CD4-positive, alpha-beta T cell (primary cell): Measurements from ENCODE around the gene ATG16L1. TPM values are rescaled to one million over a fixed set of nuclear protein-coding genes. Genes with fewer than 3 reads are reported as not detected.

Experiments
- ATAC-seq: fragments of 200-7000 bp; cut with Tn5 transposase; one replicate; pipeline ENCODE4 v1.10.0; 2022; ENCODE audit warnings: mild to moderate bottlenecking; ENCODE audit not compliant: poor library complexity
- CTCF ChIA-PET: fragments of 350-600 bp; sonication (Branson Sonifier 250); formaldehyde crosslinking; loops from one replicate; lab custom pipeline; 2021; ENCODE audit warnings: antibody characterized with exemption, inconsistent platforms; lab: Charles Lee
- POLR2A ChIA-PET: fragments of 350-600 bp; sonication (Branson Sonifier 250); formaldehyde crosslinking; loops from one replicate; lab custom pipeline; 2021; ENCODE audit warnings: antibody characterized with exemption, inconsistent platforms; lab: Charles Lee
- DNase-seq, 14 experiments: peaks; one replicate each; pipeline ENCODE4 v3.0.0-alpha.2; 2013 to 2020; ENCODE audit warnings: mixed read lengths in 2 of 14
- H3K27ac ChIP-seq, 2 donors: one replicate each; pipeline versions ENCODE4 v1.5.1 to v1.7.0; 2013; ENCODE audit warnings: low read length in 2 of 2, low read depth in 1 of 2, mild to moderate bottlenecking in 1 of 2
- H3K27me3 ChIP-seq, 2 experiments: 1 replicate in 1 of 2; 2 replicates in 1 of 2; pipeline versions ENCODE4 v1.6.1 to v1.7.0; 2013; ENCODE audit warnings: low read length in 2 of 2, control low read depth in 1 of 2, mild to moderate bottlenecking in 1 of 2, moderate library complexity in 1 of 2; ENCODE audit not compliant: insufficient read depth in 2 of 2, control insufficient read depth in 1 of 2
- H3K36me3 ChIP-seq: one replicate; pipeline ENCODE4 v1.6.1; 2013; ENCODE audit warnings: low read length, control low read depth; ENCODE audit not compliant: insufficient read depth
- H3K4me1 ChIP-seq: one replicate; pipeline ENCODE4 v1.6.1; 2013; ENCODE audit warnings: low read length, control low read depth; ENCODE audit not compliant: insufficient read depth
- H3K4me3 ChIP-seq: one replicate; pipeline ENCODE4 v1.5.1; 2013; ENCODE audit warnings: mild to moderate bottlenecking, low read length, moderate library complexity
- H3K9me3 ChIP-seq, 2 experiments: 1 replicate in 1 of 2; 2 replicates in 1 of 2; pipeline versions ENCODE4 v1.6.1 to v1.7.0; 2013; ENCODE audit warnings: low read length in 2 of 2, mild to moderate bottlenecking in 2 of 2, control low read depth in 1 of 2, moderate library complexity in 1 of 2; ENCODE audit not compliant: control insufficient read depth in 1 of 2, insufficient read depth in 1 of 2
- H3K27ac Mint-ChIP-seq: one replicate; pipeline ENCODE4 v1.8.0; 2020; ENCODE audit warnings: mixed read lengths
- H3K27me3 Mint-ChIP-seq: one replicate; pipeline ENCODE4 v1.8.0; 2021; ENCODE audit warnings: mixed read lengths
- H3K36me3 Mint-ChIP-seq: one replicate; pipeline ENCODE4 v1.8.0; 2021; ENCODE audit warnings: low read depth, mixed read lengths
- H3K4me1 Mint-ChIP-seq: one replicate; pipeline ENCODE4 v1.8.0; 2021; ENCODE audit warnings: low read depth, mixed read lengths
- H3K4me3 Mint-ChIP-seq: one replicate; pipeline ENCODE4 v1.8.0; 2020; ENCODE audit warnings: mild to moderate bottlenecking, mixed read lengths
- H3K9me3 Mint-ChIP-seq: one replicate; pipeline ENCODE4 v1.8.0; 2020; ENCODE audit warnings: mixed read lengths
- CTCF ChIP-seq: fragments of 200-600 bp; IDR thresholded peaks from one replicate; pipeline ENCODE4 v1.8.0; 2022; ENCODE audit warnings: antibody characterized with exemption, mild to moderate bottlenecking
- intact Hi-C, 2 experiments: fragments of 100-400 bp; cut with DNase I in 1 of 2; cut with micrococcal nuclease in 1 of 2; formaldehyde crosslinking; loops; one replicate each; pipeline versions ENCODE4 v1.15.1 to v1.9.0; 2023 to 2025; cut with DNase I, micrococcal nuclease
- total RNA-seq, 174 experiments: library from RNA in 2 of 174; stranded (reverse) in 2 of 174; gene quantifications; one replicate each; pipeline ENCODE4 v1.2.3 and lab custom pipeline; 2021 to 2026

Gene ATG16L1
- total RNA-seq, 2 experiments from 2014 or later, result 134 to 135 TPM

GRCh38 chr2:233221378-233222063 is 30.0 kb upstream of the ATG16L1 start:
- no peak overlapping the region for H3K27ac Mint-ChIP-seq
- Histone ChIP-seq H3K4me3 (no peak overlapping the region), H3K27ac (no peak overlapping the region), H3K9me3 (no peaks in the 10 kb centered on the region), H3K27me3 (no peaks in the 10 kb centered on the region), H3K4me1 (no peaks in the 10 kb centered on the region), H3K36me3 (no peaks in the 10 kb centered on the region)
- no peak overlapping the region for H3K4me3 Mint-ChIP-seq
- no peaks in the 10 kb centered on the region for H3K9me3 Mint-ChIP-seq
- no peak for TF ChIP-seq CTCF
- no peaks in the 10 kb centered on the region for H3K27me3 Mint-ChIP-seq
- intact Hi-C loops, result no loop called here
- no peaks in the 10 kb centered on the region for H3K4me1 Mint-ChIP-seq
- DNase-seq (no peak), ATAC-seq (no peak)
- H3K36me3 Mint-ChIP-seq, result no peaks in the 10 kb centered on the region
- ChIA-PET POLR2A (no interaction called here), CTCF (no interaction called here)

GRCh38 chr2:233223059-233223894 is 28.2 kb upstream of the ATG16L1 start:
- TF ChIP-seq CTCF, result no peak
- H3K4me1 Mint-ChIP-seq, result no peaks in the 10 kb centered on the region
- CTCF ChIA-PET, result interaction anchor here (1.4 kb wide), 1 partner anchor 17 kb away, joined by 4 read pairs; no protein-coding TSS in a partner anchor

GRCh38 chr2:233225230-233226068 is 26.0 kb upstream of the ATG16L1 start:
- no peaks in the 10 kb centered on the region for H3K27me3 ChIP-seq
- intact Hi-C loops, result no loop called here
- peaks cover 8% of the 10 kb centered on the region for H3K4me1 ChIP-seq
- no peak for TF ChIP-seq CTCF
- ChIA-PET CTCF (interaction anchor here (0.7 kb wide), 1 partner anchor 91 kb away, joined by 3 read pairs; no protein-coding TSS in a partner anchor), POLR2A (no interaction called here)
- no peaks in the 10 kb centered on the region for H3K36me3 ChIP-seq
- no peak for DNase-seq
- Mint-ChIP-seq H3K36me3 (no peaks in the 10 kb centered on the region), H3K4me1 (no peaks in the 10 kb centered on the region), H3K27ac (no peak overlapping the region), H3K27me3 (no peaks in the 10 kb centered on the region), H3K4me3 (no peak overlapping the region), H3K9me3 (no peaks in the 10 kb centered on the region)
- no peak for ATAC-seq
- H3K27ac ChIP-seq, result no peak overlapping the region
- H3K9me3 ChIP-seq, result no peaks in the 10 kb centered on the region
- no peak overlapping the region for H3K4me3 ChIP-seq

More at GRCh38 chr2:233223059-233223894, 28.2 kb upstream of the ATG16L1 start:
- DNase-seq (no peak), ATAC-seq (no peak)
- H3K27ac Mint-ChIP-seq, result no peak overlapping the region
- Histone ChIP-seq H3K27ac (no peak overlapping the region), H3K4me3 (no peak overlapping the region), H3K4me1 (no peaks in the 10 kb centered on the region), H3K36me3 (no peaks in the 10 kb centered on the region), H3K27me3 (no peaks in the 10 kb centered on the region), H3K9me3 (no peaks in the 10 kb centered on the region)
- no peaks in the 10 kb centered on the region for H3K27me3 Mint-ChIP-seq
- H3K4me3 Mint-ChIP-seq, result no peak overlapping the region
- POLR2A ChIA-PET, result no interaction called here
- intact Hi-C loops, result no loop called here
- H3K9me3 Mint-ChIP-seq, result no peaks in the 10 kb centered on the region
- H3K36me3 Mint-ChIP-seq, result no peaks in the 10 kb centered on the region
